SK-N-SH (cell line): ENCODE data around the gene POPDC3. TPM values are rescaled to one million over a fixed set of nuclear protein-coding genes. Genes with fewer than 3 reads are reported as not detected.

Source experiments
- CTCF ChIA-PET: fragments of 300-600, 350-600 bp; formaldehyde crosslinking; extraction: SDS; loops from one replicate; lab custom pipeline; 2021; lab: Yijun Ruan, JAX
- POLR2A ChIA-PET: fragments of 350-600 bp; sonication (Branson Sonifier 250); formaldehyde crosslinking; extraction: SDS; loops from one replicate; lab custom pipeline; 2020; ENCODE audit warnings: antibody characterized with exemption, inconsistent platforms; lab: Yijun Ruan, JAX
- DNase-seq: peaks from one replicate; pipeline ENCODE4 v3.0.0; 2012
- H2AFZ ChIP-seq: fragments of 200-600 bp; sonication (generic); 2 replicates; pipeline ENCODE4 v1.8.1; 2016; ENCODE audit warnings: antibody characterized with exemption, mild to moderate bottlenecking, low read depth
- H3F3A ChIP-seq: fragments of 200-600 bp; sonication (generic); replicated peaks from 2 replicates; pipeline ENCODE3; 2016; ENCODE audit warnings: antibody characterized with exemption, mild to moderate bottlenecking; ENCODE audit not compliant: insufficient read depth
- H3K27ac ChIP-seq, 2 experiments: fragments of 200-500 bp in 1 of 2; fragments of 200-600 bp in 1 of 2; sonication (Bioruptor generic) in 1 of 2; sonication (generic), shearing (Covaris generic) in 1 of 2; 2 replicates each; pipeline versions ENCODE4 v1.5.1 to v1.6.1; 2014 to 2016; ENCODE audit warnings: low read depth in 2 of 2, inconsistent platforms in 1 of 2, low read length in 1 of 2, mild to moderate bottlenecking in 1 of 2, mixed read lengths in 1 of 2
- H3K27me3 ChIP-seq: fragments of 200-600 bp; sonication (generic), shearing (Covaris generic); 2 replicates; pipeline ENCODE4 v1.6.1; 2016; ENCODE audit warnings: mixed run types; ENCODE audit not compliant: insufficient read depth
- H3K36me3 ChIP-seq, 2 experiments: fragments of 200-500 bp in 1 of 2; fragments of 200-600 bp in 1 of 2; sonication (Bioruptor generic) in 1 of 2; sonication (generic) in 1 of 2; replicated peaks in 1 of 2; 2 replicates each; pipeline versions ENCODE3 to v1.5.1; 2014 to 2016; ENCODE audit warnings: low read length in 1 of 2, mild to moderate bottlenecking in 1 of 2; ENCODE audit not compliant: insufficient read depth in 2 of 2, control insufficient read depth in 1 of 2
- H3K4me1 ChIP-seq, 2 experiments: fragments of 200-500 bp in 1 of 2; fragments of 200-600 bp in 1 of 2; sonication (Bioruptor generic) in 1 of 2; sonication (generic), shearing (Covaris generic) in 1 of 2; 2 replicates each; pipeline versions ENCODE4 v1.5.1 to v1.6.1; 2014 to 2016; ENCODE audit warnings: low read depth in 1 of 2, low read length in 1 of 2, mixed run types in 1 of 2; ENCODE audit not compliant: insufficient read depth in 2 of 2, control insufficient read depth in 1 of 2
- H3K4me2 ChIP-seq: fragments of 200-600 bp; sonication (generic), shearing (Covaris generic); 2 replicates; pipeline ENCODE4 v1.6.1; 2017; ENCODE audit warnings: mixed run types
- H3K4me3 ChIP-seq, 2 experiments: fragments of 200-500 bp in 1 of 2; fragments of 200-600 bp in 1 of 2; sonication (Bioruptor generic) in 1 of 2; sonication (generic), shearing (Covaris generic) in 1 of 2; 2 replicates each; pipeline versions ENCODE4 v1.5.1 to v1.8.1; 2014 to 2016; ENCODE audit warnings: low read depth in 2 of 2, inconsistent platforms in 1 of 2, low read length in 1 of 2, mild to moderate bottlenecking in 1 of 2, mixed read lengths in 1 of 2, moderate library complexity in 1 of 2
- H3K79me2 ChIP-seq: fragments of 200-600 bp; sonication (generic); 2 replicates; pipeline ENCODE4 v1.8.1; 2017; ENCODE audit warnings: mild to moderate bottlenecking; ENCODE audit not compliant: insufficient read depth
- H3K9ac ChIP-seq: fragments of 200-600 bp; sonication (generic); 2 replicates; pipeline ENCODE4 v1.6.1; 2017; ENCODE audit warnings: mixed run types
- H3K9me2 ChIP-seq: fragments of 200-600 bp; sonication (generic); 2 replicates; pipeline ENCODE4 v1.6.1; 2017; ENCODE audit warnings: mixed run types
- H3K9me3 ChIP-seq: fragments of 200-600 bp; sonication (generic); 2 replicates; pipeline ENCODE4 v1.6.1; 2017; ENCODE audit warnings: mixed run types, mild to moderate bottlenecking, moderate library complexity
- H4K20me1 ChIP-seq: fragments of 200-600 bp; sonication (generic); 2 replicates; pipeline ENCODE4 v1.6.1; 2017; ENCODE audit warnings: mild to moderate bottlenecking, mixed run types; ENCODE audit not compliant: insufficient read depth
- CHD2 ChIP-seq: fragments of 150-350 bp; IDR thresholded peaks from 2 replicates; pipeline ENCODE4 v1.6.1; 2018; ENCODE audit warnings: low read length; ENCODE audit not compliant: partially characterized antibody
- ELF1 ChIP-seq: IDR thresholded peaks from 2 replicates; pipeline ENCODE4 v1.4.0; 2012
- EZH2phosphoT487 ChIP-seq: fragments of 200-600 bp; sonication (generic); IDR thresholded peaks from 2 replicates; pipeline ENCODE4 v1.6.1; 2017; ENCODE audit warnings: low read depth, mixed run types, mild to moderate bottlenecking, antibody characterized with exemption, moderate library complexity, borderline replicate concordance
- FOXJ3 ChIP-seq: sonication (generic); formaldehyde crosslinking; IDR thresholded peaks from 2 replicates; pipeline ENCODE4 v1.5.1; 2020; ENCODE audit warnings: mild to moderate bottlenecking, missing genetic modification reagents
- GATA2 ChIP-seq: sonication (generic); formaldehyde crosslinking; IDR thresholded peaks from 2 replicates; pipeline ENCODE4 v1.5.0; 2020; ENCODE audit warnings: mild to moderate bottlenecking, missing genetic modification reagents
- JUND ChIP-seq: IDR thresholded peaks from 2 replicates; pipeline ENCODE4 v1.4.0; 2012
- MEF2A ChIP-seq: IDR thresholded peaks from 2 replicates; pipeline ENCODE4 v1.4.0; 2012; ENCODE audit warnings: low read depth, borderline replicate concordance
- NFIC ChIP-seq: IDR thresholded peaks from 2 replicates; pipeline ENCODE4 v1.4.0; 2012; ENCODE audit warnings: borderline replicate concordance
- NRF1 ChIP-seq: IDR thresholded peaks from 2 replicates; pipeline ENCODE4 v1.6.1; 2012; ENCODE audit warnings: low read depth, mild to moderate bottlenecking, low read length
- RXRA ChIP-seq: IDR thresholded peaks from 2 replicates; pipeline ENCODE4 v1.4.0; 2012; ENCODE audit warnings: low read depth, mild to moderate bottlenecking, borderline replicate concordance
- SMC3 ChIP-seq: IDR thresholded peaks from 2 replicates; pipeline ENCODE4 v1.6.1; 2012; ENCODE audit warnings: low read depth, low read length, improper control_type of control experiment
- TCF12 ChIP-seq: IDR thresholded peaks from 2 replicates; pipeline ENCODE4 v1.4.0; 2012
- TEAD4 ChIP-seq: IDR thresholded peaks from 2 replicates; pipeline ENCODE4 v1.4.0; 2012; ENCODE audit warnings: mild to moderate bottlenecking, borderline replicate concordance; ENCODE audit not compliant: insufficient read depth
- WGBS: methylation state at CpG from one replicate; pipeline ENCODE4 v1.1.6; 2017; ENCODE audit warnings: low lambda C conversion rate; 5-methylcytosine and 5-hydroxymethylcytosine counted together
- polyA plus RNA-seq, 3 experiments: library from polyadenylated mRNA; depleted of rRNA; stranded (reverse); fragments of >200 nt; gene quantifications; 2 replicates each; pipeline ENCODE4 v1.2.3, GENCODE V29; 2012
- TF ChIP-seq, protein P1 (sequence below): IDR thresholded peaks from 2 replicates; pipeline ENCODE4 v1.4.0; 2012; ENCODE audit warnings: low read depth, borderline replicate concordance
- TF ChIP-seq, protein P2 (sequence below): IDR thresholded peaks from 2 replicates; pipeline ENCODE4 v1.4.0; 2012; ENCODE audit warnings: low read depth, borderline replicate concordance
- TF ChIP-seq, protein P3 (sequence below): IDR thresholded peaks from 2 replicates; pipeline ENCODE4 v1.4.0; 2012; ENCODE audit warnings: low read depth
- TF ChIP-seq, protein P4 (sequence below): fragments of 150-350 bp; IDR thresholded peaks from 2 replicates; pipeline ENCODE4 v1.6.1; 2016; ENCODE audit warnings: mild to moderate bottlenecking, low read depth, low read length

POPDC3 gene
- polyA plus RNA-seq, 1 of the 3 experiments (the other 2 are of a cell fraction): 19.0 TPM

DNA sequence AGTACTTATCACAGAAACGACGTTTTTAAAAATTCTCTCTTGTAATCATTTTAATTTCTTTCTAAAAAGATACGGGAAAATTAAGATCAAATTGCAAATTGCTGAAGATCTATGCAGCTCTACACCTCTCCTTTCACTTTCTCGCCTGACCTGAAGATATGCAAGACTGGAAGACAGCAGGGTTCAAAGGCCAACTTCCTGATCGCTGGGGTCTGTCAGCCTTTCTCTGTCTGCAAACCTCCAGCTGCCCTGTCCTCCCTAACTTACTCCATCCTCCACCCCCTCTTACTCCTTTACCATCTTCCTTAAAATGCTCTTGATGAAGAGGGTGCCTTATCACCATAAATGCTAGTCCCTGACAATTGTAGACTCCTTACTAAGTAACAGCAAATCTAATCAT lies 63.7 kb downstream of the POPDC3 start:
- H3K27me3 ChIP-seq: no peaks in the 10 kb centered on the region
- no peaks in the 10 kb centered on the region for H4K20me1 ChIP-seq
- H3K9me3 ChIP-seq: no peaks in the 10 kb centered on the region
- peaks cover 28 to 34% of the 10 kb centered on the region in 2 experiments for H3K36me3 ChIP-seq
- no peaks in the 10 kb centered on the region for H3F3A ChIP-seq
- H3K4me2 ChIP-seq: no peak overlapping the region
- WGBS: 91% methylated on average over 5 of the region's 5 CpGs
- no peak overlapping the region for H3K9ac ChIP-seq
- DNase-seq: no peak
- no peak overlapping the region for H3K4me3 ChIP-seq
- no peak overlapping the region for H3K27ac ChIP-seq
- H2AFZ ChIP-seq: no peak overlapping the region
- ChIA-PET POLR2A (no interaction called here), CTCF (interaction anchor here (1.0 to 2.0 kb wide), 3 partner anchors 20 to 315 kb away, joined by 3 to 8 read pairs (median 5); a partner anchor contains a TSS)
- no peaks in the 10 kb centered on the region for H3K9me2 ChIP-seq
- H3K79me2 ChIP-seq: no peaks in the 10 kb centered on the region
- no peak for TF ChIP-seq NFIC
- TF ChIP-seq FOXJ3: no peak
- TF ChIP-seq GATA2: no peak
- no peak for TF ChIP-seq SMC3
- no peak for TF ChIP-seq NRF1
- no peak for TF ChIP-seq MEF2A
- TF ChIP-seq, protein P1, sequence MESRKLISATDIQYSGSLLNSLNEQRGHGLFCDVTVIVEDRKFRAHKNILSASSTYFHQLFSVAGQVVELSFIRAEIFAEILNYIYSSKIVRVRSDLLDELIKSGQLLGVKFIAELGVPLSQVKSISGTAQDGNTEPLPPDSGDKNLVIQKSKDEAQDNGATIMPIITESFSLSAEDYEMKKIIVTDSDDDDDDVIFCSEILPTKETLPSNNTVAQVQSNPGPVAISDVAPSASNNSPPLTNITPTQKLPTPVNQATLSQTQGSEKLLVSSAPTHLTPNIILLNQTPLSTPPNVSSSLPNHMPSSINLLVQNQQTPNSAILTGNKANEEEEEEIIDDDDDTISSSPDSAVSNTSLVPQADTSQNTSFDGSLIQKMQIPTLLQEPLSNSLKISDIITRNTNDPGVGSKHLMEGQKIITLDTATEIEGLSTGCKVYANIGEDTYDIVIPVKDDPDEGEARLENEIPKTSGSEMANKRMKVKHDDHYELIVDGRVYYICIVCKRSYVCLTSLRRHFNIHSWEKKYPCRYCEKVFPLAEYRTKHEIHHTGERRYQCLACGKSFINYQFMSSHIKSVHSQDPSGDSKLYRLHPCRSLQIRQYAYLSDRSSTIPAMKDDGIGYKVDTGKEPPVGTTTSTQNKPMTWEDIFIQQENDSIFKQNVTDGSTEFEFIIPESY: no peak
- TF ChIP-seq, protein P2, sequence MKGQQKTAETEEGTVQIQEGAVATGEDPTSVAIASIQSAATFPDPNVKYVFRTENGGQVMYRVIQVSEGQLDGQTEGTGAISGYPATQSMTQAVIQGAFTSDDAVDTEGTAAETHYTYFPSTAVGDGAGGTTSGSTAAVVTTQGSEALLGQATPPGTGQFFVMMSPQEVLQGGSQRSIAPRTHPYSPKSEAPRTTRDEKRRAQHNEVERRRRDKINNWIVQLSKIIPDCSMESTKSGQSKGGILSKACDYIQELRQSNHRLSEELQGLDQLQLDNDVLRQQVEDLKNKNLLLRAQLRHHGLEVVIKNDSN: no peak
- no peak for TF ChIP-seq TCF12
- TF ChIP-seq CHD2: no peak
- no peaks in the 10 kb centered on the region for H3K4me1 ChIP-seq

DNA sequence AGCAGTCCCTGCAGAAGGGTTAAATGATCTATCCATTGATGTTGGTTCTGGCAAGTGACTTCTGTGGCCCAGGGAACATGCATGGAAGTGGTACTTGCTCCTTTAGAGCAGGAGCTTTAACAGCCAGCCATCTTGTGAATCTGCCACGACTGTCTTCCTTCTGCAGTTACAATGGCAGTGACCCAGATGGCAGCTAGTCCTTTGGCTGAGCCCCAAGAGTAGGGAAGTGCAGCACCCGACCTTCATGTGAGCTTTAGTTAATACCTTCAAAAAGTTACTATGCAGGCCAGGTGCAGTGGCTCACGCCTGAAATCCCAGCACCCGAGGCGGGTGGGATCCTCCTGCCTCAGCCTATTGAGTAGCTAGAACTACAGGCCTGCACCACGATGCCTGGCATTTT lies 66.4 kb downstream of the POPDC3 start:
- no peaks in the 10 kb centered on the region for H3K4me1 ChIP-seq
- H3K36me3 ChIP-seq: peaks cover 30 to 36% of the 10 kb centered on the region in 2 experiments
- H3K4me3 ChIP-seq: no peak overlapping the region
- H2AFZ ChIP-seq: no peak overlapping the region
- POLR2A ChIA-PET: no interaction called here
- H3K27me3 ChIP-seq: no peaks in the 10 kb centered on the region
- TF ChIP-seq EZH2phosphoT487: no peak
- TF ChIP-seq TEAD4: no peak
- no peak for TF ChIP-seq ELF1
- TF ChIP-seq, protein P2: no peak
- TF ChIP-seq, protein P3, sequence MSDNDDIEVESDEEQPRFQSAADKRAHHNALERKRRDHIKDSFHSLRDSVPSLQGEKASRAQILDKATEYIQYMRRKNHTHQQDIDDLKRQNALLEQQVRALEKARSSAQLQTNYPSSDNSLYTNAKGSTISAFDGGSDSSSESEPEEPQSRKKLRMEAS: no peak
- TF ChIP-seq, protein P4, sequence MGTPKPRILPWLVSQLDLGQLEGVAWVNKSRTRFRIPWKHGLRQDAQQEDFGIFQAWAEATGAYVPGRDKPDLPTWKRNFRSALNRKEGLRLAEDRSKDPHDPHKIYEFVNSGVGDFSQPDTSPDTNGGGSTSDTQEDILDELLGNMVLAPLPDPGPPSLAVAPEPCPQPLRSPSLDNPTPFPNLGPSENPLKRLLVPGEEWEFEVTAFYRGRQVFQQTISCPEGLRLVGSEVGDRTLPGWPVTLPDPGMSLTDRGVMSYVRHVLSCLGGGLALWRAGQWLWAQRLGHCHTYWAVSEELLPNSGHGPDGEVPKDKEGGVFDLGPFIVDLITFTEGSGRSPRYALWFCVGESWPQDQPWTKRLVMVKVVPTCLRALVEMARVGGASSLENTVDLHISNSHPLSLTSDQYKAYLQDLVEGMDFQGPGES: no peak
- TF ChIP-seq JUND: no peak
- no peak for TF ChIP-seq RXRA
- TF ChIP-seq, all 33 proteins: peak for 0
- Histone ChIP-seq H3K79me2 (no peaks in the 10 kb centered on the region), H3K4me2 (no peak overlapping the region), H3K9ac (no peak overlapping the region), H3K27ac (no peak overlapping the region), H3F3A (no peaks in the 10 kb centered on the region), H4K20me1 (no peaks in the 10 kb centered on the region), H3K9me3 (no peaks in the 10 kb centered on the region), H3K9me2 (no peaks in the 10 kb centered on the region)
- no peak for DNase-seq
- whole genome bisulfite sequencing: 92% methylated on average over 6 of the region's 6 CpGs
- CTCF ChIA-PET: interaction anchor here (1.3 to 1.4 kb wide), 2 partner anchors 26 to 289 kb away, joined by 5 to 7 read pairs; partner anchors contain the start of gene PREP
